Endothelial cell of umbilical vein (primary cell): ENCODE data around the gene ZSCAN5B. TPM values are rescaled to one million over a fixed set of nuclear protein-coding genes. Genes with fewer than 3 reads are reported as not detected.

Source experiments
- BruUV-seq: library from RNA; stranded (reverse); fragments of 400-500 nt; replicated peaks from 2 replicates; lab custom pipeline; 2021; lab: Mats Ljungman, UMichigan
- CTCF ChIA-PET: fragments of 300-600, 350-600 bp; sonication (Branson Sonifier 250); formaldehyde crosslinking; loops from one replicate; lab custom pipeline; 2021; ENCODE audit warnings: antibody characterized with exemption, inconsistent platforms; lab: Charles Lee
- POLR2A ChIA-PET: fragments of 300-600, 350-600 bp; sonication (Branson Sonifier 250); formaldehyde crosslinking; loops from one replicate; lab custom pipeline; 2021; ENCODE audit warnings: antibody characterized with exemption, inconsistent platforms; lab: Charles Lee
- DNase-seq: peaks from one replicate; pipeline ENCODE4 v3.0.0-alpha.2; 2011; ENCODE audit warnings: low read depth, low spot score
- FAIRE-seq: peaks from 2 replicates; lab custom pipeline; 2011; peaks lifted over from hg19 to GRCh38; lab: Jason Lieb, UNC
- H2AFZ ChIP-seq: 2 replicates; pipeline ENCODE4 v1.6.0; 2012; ENCODE audit warnings: low read depth, low read length, control low read depth, inconsistent platforms
- H3K27ac ChIP-seq: 2 replicates; pipeline ENCODE4 v1.5.1; 2011; ENCODE audit warnings: low read depth, mild to moderate bottlenecking, control low read depth, low read length, moderate library complexity; ENCODE audit not compliant: insufficient read depth
- H3K27me3 ChIP-seq, 2 experiments: 2 replicates each; pipeline versions ENCODE4 v1.6.0 to v1.6.1; 2011; ENCODE audit warnings: low read length in 2 of 2, mixed read lengths in 1 of 2; ENCODE audit not compliant: control insufficient read depth in 2 of 2, insufficient read depth in 2 of 2
- H3K36me3 ChIP-seq, 2 experiments: 2 replicates in 1 of 2; 3 replicates in 1 of 2; pipeline ENCODE4 v1.5.1; 2011; ENCODE audit warnings: low read length in 2 of 2, mild to moderate bottlenecking in 1 of 2, moderate library complexity in 1 of 2; ENCODE audit not compliant: control insufficient read depth in 2 of 2, insufficient read depth in 2 of 2; ENCODE audit errors: extremely low read depth in 1 of 2
- H3K4me1 ChIP-seq: 3 replicates; pipeline ENCODE4 v1.5.1; 2011; ENCODE audit warnings: mild to moderate bottlenecking, low read length; ENCODE audit not compliant: control insufficient read depth, insufficient read depth; ENCODE audit errors: extremely low read depth
- H3K4me2 ChIP-seq: 2 replicates; pipeline ENCODE4 v1.6.1; 2011; ENCODE audit warnings: low read length, control low read depth, mixed read lengths; ENCODE audit not compliant: insufficient read depth
- H3K4me3 ChIP-seq, 3 experiments: fragments of 200-600 bp in 1 of 3; sonication (generic), shearing (Covaris generic) in 1 of 3; replicated peaks in 1 of 3; 2 replicates each; pipeline ENCODE4 v1.5.1; 2011 to 2016; ENCODE audit warnings: control low read depth in 3 of 3, low read length in 3 of 3, mild to moderate bottlenecking in 2 of 3, inconsistent platforms in 1 of 3, low read depth in 1 of 3, moderate library complexity in 1 of 3; ENCODE audit not compliant: insufficient read depth in 1 of 3
- H3K79me2 ChIP-seq: 2 replicates; pipeline ENCODE4 v1.6.0; 2012; ENCODE audit warnings: low read length, inconsistent platforms; ENCODE audit not compliant: control insufficient read depth, insufficient read depth
- H3K9ac ChIP-seq: replicated peaks from 2 replicates; pipeline ENCODE3; 2011; ENCODE audit warnings: low read length, control low read depth; ENCODE audit not compliant: insufficient read depth; ENCODE audit errors: extremely low read depth
- H3K9me1 ChIP-seq: replicated peaks from 3 replicates; pipeline ENCODE4 v1.6.0; 2011; ENCODE audit warnings: mild to moderate bottlenecking, low read length; ENCODE audit not compliant: control insufficient read depth, insufficient read depth; ENCODE audit errors: extremely low read depth
- H3K9me3 ChIP-seq: replicated peaks from 2 replicates; pipeline ENCODE4 v1.5.1; 2012; ENCODE audit warnings: low read length, inconsistent platforms; ENCODE audit not compliant: control insufficient read depth, insufficient read depth
- H4K20me1 ChIP-seq: replicated peaks from 2 replicates; pipeline ENCODE3; 2011; ENCODE audit warnings: mild to moderate bottlenecking, low read length; ENCODE audit not compliant: control insufficient read depth, insufficient read depth; ENCODE audit errors: extremely low read depth
- EZH2 ChIP-seq: IDR thresholded peaks from 2 replicates; pipeline ENCODE4 v1.6.1; 2012; ENCODE audit warnings: borderline replicate concordance, low read depth, mild to moderate bottlenecking, moderate library complexity, low read length, inconsistent platforms; ENCODE audit not compliant: severe bottlenecking
- FOS ChIP-seq: IDR thresholded peaks from 2 replicates; pipeline ENCODE4 v1.6.1; 2011; ENCODE audit warnings: mild to moderate bottlenecking, low read length, moderate library complexity, borderline replicate concordance; ENCODE audit not compliant: insufficient read depth
- GATA2 ChIP-seq: IDR thresholded peaks from 2 replicates; pipeline ENCODE4 v1.7.0; 2011; ENCODE audit warnings: low read depth, mild to moderate bottlenecking, moderate library complexity, mixed read lengths, low read length; ENCODE audit not compliant: insufficient read length, insufficient read depth
- JUN ChIP-seq: IDR thresholded peaks from 2 replicates; pipeline ENCODE4 v1.6.1; 2011; ENCODE audit warnings: borderline replicate concordance, low read depth; ENCODE audit not compliant: insufficient read length, insufficient read depth
- MAX ChIP-seq: IDR thresholded peaks from 2 replicates; pipeline ENCODE4 v1.6.1; 2011; ENCODE audit not compliant: insufficient read depth, insufficient read length
- MYC ChIP-seq: IDR thresholded peaks from one replicate; pipeline ENCODE4 v1.6.1; 2011; ENCODE audit warnings: mild to moderate bottlenecking, low read depth, low read length
- POLR2A ChIP-seq: IDR thresholded peaks from 2 replicates; pipeline ENCODE4 v1.6.1; 2012; ENCODE audit warnings: low read depth, mild to moderate bottlenecking, control low read depth, low read length
- POLR2AphosphoS5 ChIP-seq: IDR thresholded peaks from 2 replicates; pipeline ENCODE4 v1.6.1; 2012; ENCODE audit warnings: low read depth, mild to moderate bottlenecking, control low read depth, low read length, moderate library complexity; ENCODE audit not compliant: insufficient read depth
- dilution Hi-C: fragments of 300-500 bp; cut with MboI; formaldehyde crosslinking; loops from one replicate; pipeline ENCODE4 v1.15.0; 2019; ENCODE audit warnings: low sequenced_read_pairs; ENCODE audit not compliant: extremely low pct_ligation_motif_present
- intact Hi-C: fragments of 100-400 bp; cut with micrococcal nuclease; formaldehyde crosslinking; loops from one replicate; pipeline ENCODE4 v1.10.0; 2022
- polyA plus RNA-seq, 4 experiments: library from polyadenylated mRNA; depleted of rRNA in 3 of 4; stranded (reverse) in 3 of 4; unstranded in 1 of 4; fragments of >200 nt; gene quantifications; 2 replicates each; pipeline versions ENCODE4 v1.2.1 to v1.2.3, GENCODE V29; 2011 to 2012; ENCODE audit warnings: missing spikeins in 1 of 4
- total RNA-seq: library from RNA; stranded (reverse); gene quantifications from 2 replicates; pipeline ENCODE4 v1.2.3, GENCODE V29; 2021
- TF ChIP-seq, protein P1 (sequence below), 2 donors: IDR thresholded peaks; 1 replicate in 1 of 2; 2 replicates in 1 of 2; pipeline ENCODE4 v1.5.1; 2011; ENCODE audit warnings: low read length in 2 of 2, mild to moderate bottlenecking in 2 of 2, moderate library complexity in 2 of 2, control low read depth in 1 of 2, inconsistent platforms in 1 of 2, low read depth in 1 of 2; ENCODE audit not compliant: insufficient read depth in 1 of 2; ENCODE audit errors: extremely low read depth in 1 of 2

Gene ZSCAN5B
- total and polyA plus RNA-seq, 2 donors (not counting 3 experiments of a cell fraction or from before 2014, with no cell fraction given), result 0.07 TPM; not detected in 1

DNA sequence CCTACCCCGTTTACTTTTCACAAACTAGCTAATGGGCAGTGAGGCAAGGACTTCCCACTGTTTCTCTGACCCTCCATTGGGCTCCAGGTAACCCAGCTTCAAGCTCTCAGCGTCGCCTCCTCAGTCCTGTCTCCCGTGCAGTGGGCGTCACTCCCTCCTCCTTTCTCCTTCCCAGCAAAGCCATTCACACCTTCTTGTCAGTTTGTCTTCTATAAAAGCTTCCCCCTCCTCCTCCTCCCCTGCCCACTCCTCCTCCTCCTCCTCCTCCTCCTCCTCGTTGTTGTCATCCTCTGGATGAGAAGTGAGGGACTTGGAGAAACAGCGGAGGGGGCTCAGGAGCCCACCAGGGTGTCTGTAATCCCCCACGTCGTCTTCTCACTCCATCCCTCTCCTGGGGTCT lies 23.5 kb downstream of the ZSCAN5B start:
- intact Hi-C loops, result loop anchor here (5.0 kb wide), 2 partner anchors 52 to 78 kb away; partner anchors contain the start of gene ZNF787

More for the DNA sequence above, 23.5 kb downstream of the ZSCAN5B start:
- no peaks in the 10 kb centered on the region for H3K79me2 ChIP-seq
- no peak overlapping the region for H2AFZ ChIP-seq
- no peaks in the 10 kb centered on the region for H4K20me1 ChIP-seq
- H3K27ac ChIP-seq, result no peak overlapping the region
- no peaks in the 10 kb centered on the region for H3K9me1 ChIP-seq
- H3K4me2 ChIP-seq, result no peak overlapping the region
- FAIRE-seq (no peak), DNase-seq (no peak)
- TF ChIP-seq FOS, result no peak
- TF ChIP-seq MAX, result no peak
- TF ChIP-seq, protein P1, sequence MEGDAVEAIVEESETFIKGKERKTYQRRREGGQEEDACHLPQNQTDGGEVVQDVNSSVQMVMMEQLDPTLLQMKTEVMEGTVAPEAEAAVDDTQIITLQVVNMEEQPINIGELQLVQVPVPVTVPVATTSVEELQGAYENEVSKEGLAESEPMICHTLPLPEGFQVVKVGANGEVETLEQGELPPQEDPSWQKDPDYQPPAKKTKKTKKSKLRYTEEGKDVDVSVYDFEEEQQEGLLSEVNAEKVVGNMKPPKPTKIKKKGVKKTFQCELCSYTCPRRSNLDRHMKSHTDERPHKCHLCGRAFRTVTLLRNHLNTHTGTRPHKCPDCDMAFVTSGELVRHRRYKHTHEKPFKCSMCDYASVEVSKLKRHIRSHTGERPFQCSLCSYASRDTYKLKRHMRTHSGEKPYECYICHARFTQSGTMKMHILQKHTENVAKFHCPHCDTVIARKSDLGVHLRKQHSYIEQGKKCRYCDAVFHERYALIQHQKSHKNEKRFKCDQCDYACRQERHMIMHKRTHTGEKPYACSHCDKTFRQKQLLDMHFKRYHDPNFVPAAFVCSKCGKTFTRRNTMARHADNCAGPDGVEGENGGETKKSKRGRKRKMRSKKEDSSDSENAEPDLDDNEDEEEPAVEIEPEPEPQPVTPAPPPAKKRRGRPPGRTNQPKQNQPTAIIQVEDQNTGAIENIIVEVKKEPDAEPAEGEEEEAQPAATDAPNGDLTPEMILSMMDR (IDR thresholded peaks at IDR 0.05; ENCODE audit: extremely low read depth in 1 of 2, insufficient read depth in 1 of 2, low read depth in 1 of 2, low read length in 2 of 2), result no peak
- no peak for TF ChIP-seq EZH2
- TF ChIP-seq GATA2, result no peak
- TF ChIP-seq JUN, result no peak
- no peak for TF ChIP-seq POLR2AphosphoS5
- no peak for TF ChIP-seq MYC
- no peak for TF ChIP-seq POLR2A
- no peak overlapping the region for H3K9ac ChIP-seq
- H3K9me3 ChIP-seq, result no peaks in the 10 kb centered on the region
- H3K27me3 ChIP-seq, result peaks cover 0 to 2% of the 10 kb centered on the region in 2 experiments
- dilution Hi-C loops, result no loop called here
- ChIA-PET POLR2A (no interaction called here), CTCF (interaction anchor here (0.7 to 13.9 kb wide), 5 partner anchors 48 to 159 kb away, joined by 3 to 328 read pairs (median 17); no protein-coding TSS in a partner anchor)
- H3K36me3 ChIP-seq, result no peaks in the 10 kb centered on the region
- no peaks in the 10 kb centered on the region for H3K4me1 ChIP-seq
- BruUV-seq, result no TSS peak
- H3K4me3 ChIP-seq, result no peak overlapping the region
